ENCODE data around the gene IL17RA.

DNA sequence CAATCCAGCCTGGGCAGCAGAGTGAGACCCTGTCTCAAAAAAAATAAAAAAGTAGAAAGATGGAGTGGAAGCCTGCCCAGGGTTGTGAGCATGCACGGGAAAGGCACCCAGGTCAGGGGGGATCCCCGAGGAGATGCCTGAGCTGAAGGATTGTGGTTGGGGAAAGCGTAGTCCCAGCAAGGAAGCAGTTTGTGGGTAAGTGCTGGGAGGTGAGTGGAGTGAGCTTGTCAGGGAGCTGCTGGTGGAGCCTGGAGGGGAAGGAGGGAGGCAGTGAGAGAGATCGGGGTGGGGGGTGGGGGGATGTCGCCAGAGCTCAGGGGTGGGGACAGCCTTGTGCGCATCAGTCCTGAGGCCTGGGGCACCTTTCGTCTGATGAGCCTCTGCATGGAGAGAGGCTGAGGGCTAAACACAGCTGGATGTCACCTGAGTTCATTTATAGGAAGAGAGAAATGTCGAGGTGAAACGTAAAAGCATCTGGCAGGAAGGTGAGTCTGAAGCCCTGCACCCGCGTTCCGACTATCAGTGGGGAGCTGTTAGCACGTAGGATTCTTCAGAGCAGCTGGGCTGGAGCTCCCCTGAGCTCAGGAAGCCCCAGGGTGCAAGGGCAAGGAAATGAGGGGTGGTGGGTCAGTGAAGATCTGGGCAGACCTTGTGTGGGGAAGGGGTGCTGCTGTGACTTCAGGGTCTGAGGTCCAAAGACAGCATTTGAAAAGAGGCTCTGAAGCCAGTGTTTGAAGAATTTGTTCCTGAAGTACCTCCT, 26.2 kb downstream of the IL17RA start:
- TF ChIP-seq, protein P1, sequence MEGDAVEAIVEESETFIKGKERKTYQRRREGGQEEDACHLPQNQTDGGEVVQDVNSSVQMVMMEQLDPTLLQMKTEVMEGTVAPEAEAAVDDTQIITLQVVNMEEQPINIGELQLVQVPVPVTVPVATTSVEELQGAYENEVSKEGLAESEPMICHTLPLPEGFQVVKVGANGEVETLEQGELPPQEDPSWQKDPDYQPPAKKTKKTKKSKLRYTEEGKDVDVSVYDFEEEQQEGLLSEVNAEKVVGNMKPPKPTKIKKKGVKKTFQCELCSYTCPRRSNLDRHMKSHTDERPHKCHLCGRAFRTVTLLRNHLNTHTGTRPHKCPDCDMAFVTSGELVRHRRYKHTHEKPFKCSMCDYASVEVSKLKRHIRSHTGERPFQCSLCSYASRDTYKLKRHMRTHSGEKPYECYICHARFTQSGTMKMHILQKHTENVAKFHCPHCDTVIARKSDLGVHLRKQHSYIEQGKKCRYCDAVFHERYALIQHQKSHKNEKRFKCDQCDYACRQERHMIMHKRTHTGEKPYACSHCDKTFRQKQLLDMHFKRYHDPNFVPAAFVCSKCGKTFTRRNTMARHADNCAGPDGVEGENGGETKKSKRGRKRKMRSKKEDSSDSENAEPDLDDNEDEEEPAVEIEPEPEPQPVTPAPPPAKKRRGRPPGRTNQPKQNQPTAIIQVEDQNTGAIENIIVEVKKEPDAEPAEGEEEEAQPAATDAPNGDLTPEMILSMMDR (IDR thresholded peaks at IDR 0.05), result no peak
- no peak for TF ChIP-seq POLR2A (IDR thresholded peaks at IDR 0.05; ENCODE audit: low read depth)
